ENCODE results near the gene NTSR1.

DNA sequence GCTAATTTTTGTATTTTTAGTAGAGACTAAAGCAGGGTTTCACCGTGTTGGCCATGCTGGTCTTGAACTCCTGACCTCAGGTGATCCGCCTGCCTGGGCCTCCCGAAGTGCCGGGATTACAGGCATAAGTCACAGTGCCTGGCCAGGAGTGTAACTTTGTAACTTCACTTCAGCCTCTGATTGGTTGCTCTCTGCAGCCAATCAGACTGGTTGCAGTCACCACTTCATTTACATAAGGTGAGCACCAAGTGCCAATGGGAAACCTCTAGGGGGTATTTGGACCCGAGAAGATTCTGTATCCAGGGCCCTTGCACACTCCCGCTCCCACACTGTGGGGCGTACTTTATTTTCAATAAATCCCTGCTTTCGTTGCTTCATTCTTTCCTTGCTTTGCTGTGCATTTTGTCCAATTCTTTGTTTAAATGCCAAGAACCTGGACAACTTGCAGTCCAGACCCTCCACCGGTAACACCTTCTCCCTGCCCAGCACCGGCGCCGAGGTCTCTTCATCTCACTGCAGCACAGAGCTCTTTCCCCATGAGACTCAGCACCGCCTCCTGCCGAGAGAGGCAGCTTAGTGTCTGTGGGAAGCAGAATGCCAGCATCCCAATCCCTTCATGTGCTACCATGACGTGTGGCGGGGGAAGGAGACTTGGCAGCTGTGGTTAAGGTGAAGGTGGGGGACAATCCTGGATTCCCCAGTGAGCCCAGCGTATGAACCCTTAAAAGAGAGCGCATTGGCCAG, 73.7 kb downstream of the NTSR1 start:
- TF ChIP-seq ZNF574 (CRISPR knock-in tag; IDR thresholded peaks at IDR 0.05) = 0 out of 2 replicates have a peak, but pooled peaks have one; percentile 22
- TF ChIP-seq RAD21 (CRISPR knock-in tag; IDR thresholded peaks at IDR 0.05) = 0 out of 2 replicates have a peak, but pooled peaks have one; percentile 13
- no peak for TF ChIP-seq FOXJ3 (CRISPR knock-in tag; IDR thresholded peaks at IDR 0.05; ENCODE audit: borderline replicate concordance)
- no peak for TF ChIP-seq BHLHE40 (IDR thresholded peaks at IDR 0.05; ENCODE audit: low read length)
- TF ChIP-seq POLR2AphosphoS2 (IDR thresholded peaks at IDR 0.05; ENCODE audit: low read depth, low read length) = no peak
- TF ChIP-seq ZNF383 (CRISPR knock-in tag; IDR thresholded peaks at IDR 0.05; ENCODE audit: borderline replicate concordance) = no peak
- TF ChIP-seq MYNN (CRISPR knock-in tag; IDR thresholded peaks at IDR 0.05; ENCODE audit: low read depth) = no peak
- TF ChIP-seq AHR (CRISPR knock-in tag; IDR thresholded peaks at IDR 0.05) = no peak
